NK-92 (cell line): ENCODE results near the gene PROSER3.

Source experiments
- DNase-seq: peaks from one replicate; lab custom pipeline; 2025; ENCODE audit not compliant: unreplicated experiment; lab: John Stamatoyannopoulos, UW

Gene PROSER3

DNA sequence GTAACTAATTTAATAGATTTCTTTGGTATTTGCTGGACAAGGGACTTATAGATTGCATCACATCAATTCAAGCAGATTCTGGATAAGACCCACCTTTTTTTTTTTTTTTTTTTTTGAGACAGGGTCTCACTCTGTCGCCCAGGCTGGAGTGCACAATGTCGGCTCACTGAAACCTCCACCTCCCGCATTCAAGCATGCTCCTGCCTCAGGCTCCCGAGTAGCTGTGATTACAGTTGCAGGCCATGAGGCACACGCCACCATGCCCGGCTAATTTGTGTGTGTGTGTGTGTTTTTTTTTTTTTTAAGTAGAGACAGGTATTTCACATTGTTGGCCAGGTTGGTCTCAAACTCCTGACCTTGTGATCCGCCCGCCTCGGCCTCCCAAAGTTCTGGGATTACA lies 58.9 kb downstream of the PROSER3 start:
- no peak for DNase-seq

DNA sequence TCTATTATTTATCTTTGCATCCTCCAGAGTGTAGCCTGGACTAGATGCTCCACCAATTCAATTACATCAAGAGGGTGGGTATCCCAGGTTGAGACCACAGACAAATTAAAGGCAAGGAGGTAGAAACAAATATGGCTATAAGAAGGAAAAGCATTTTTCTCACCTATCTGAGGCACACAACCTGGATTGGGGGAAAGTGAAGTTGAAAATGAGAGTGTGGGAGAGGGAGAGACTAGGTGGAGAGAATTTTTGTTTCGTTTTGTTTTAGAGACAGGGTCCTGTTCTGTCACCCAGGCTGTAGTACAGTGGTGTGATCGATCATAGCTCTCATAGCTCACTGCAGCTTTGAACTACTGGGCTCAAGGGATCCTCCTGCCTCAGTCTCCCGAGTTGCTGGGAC lies 60.5 kb downstream of the PROSER3 start:
- no peak for DNase-seq
